ENCODE measurements around the gene SLC25A21.

DNA sequence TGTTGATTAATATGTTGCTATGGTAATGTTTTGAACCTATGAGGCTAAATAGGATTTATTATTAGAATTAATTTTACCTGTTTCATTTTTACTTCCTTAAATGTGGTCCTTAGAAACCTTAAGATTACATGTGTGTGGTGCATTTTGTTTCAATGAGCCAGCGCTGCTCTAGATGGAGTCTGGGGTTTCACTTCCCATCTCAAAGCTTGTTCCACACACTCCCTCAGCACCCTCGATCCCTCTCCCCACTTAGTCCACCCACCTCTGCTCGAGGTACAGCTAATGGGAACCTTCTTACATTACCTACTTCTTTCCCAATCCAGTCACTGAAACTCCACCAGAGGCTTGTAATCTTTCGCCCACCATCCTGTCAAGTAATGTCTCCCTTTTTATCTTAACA is 305.5 kb downstream of the SLC25A21 start:
- TF ChIP-seq POLR2A (IDR thresholded peaks at IDR 0.05; ENCODE audit: low read depth) (no peak), CTCF (IDR thresholded peaks at IDR 0.05) (no peak), POLR2AphosphoS5 (IDR thresholded peaks at IDR 0.05) (no peak)
